GM21447 (cell line): ENCODE results near the gene ZBTB20.
"Not testable (repeated sequence)": the region's sequence is repeated elsewhere in the genome, so short reads cannot be mapped to it uniquely, and the experiment has no call there.

Source experiments
- ATAC-seq: cut with Tn5 transposase; IDR thresholded peaks from one replicate; pipeline ENCODE4 v1.9.1; 2021; ENCODE audit not compliant: unreplicated experiment

The ZBTB20 gene

GRCh38 chr3:115146418-115147328, at the start of gene ZBTB20:
TSS of gene ZBTB20 (minus strand) at chr3:115147288.
- ATAC-seq, result peak; percentile 23

GRCh38 chr3:115194476-115194875, 47.4 kb upstream of the ZBTB20 start:
- no peak for ATAC-seq

- no peak for ATAC-seq
Observed at GRCh38 chr3:115190747-115191146, 43.7 kb upstream of the ZBTB20 start.

GRCh38 chr3:115187149-115187757, 40.2 kb upstream of the ZBTB20 start:
- ATAC-seq, result peak; percentile 100

GRCh38 chr3:115186351-115187148, 39.5 kb upstream of the ZBTB20 start:
- ATAC-seq, result peak; percentile 23

- ATAC-seq, result not testable (repeated sequence)
Observed at GRCh38 chr3:115184859-115185572, 37.9 kb upstream of the ZBTB20 start.

- not testable (repeated sequence) for ATAC-seq
Observed at GRCh38 chr3:115178930-115179329, 31.8 kb upstream of the ZBTB20 start.

- no peak for ATAC-seq
Observed at GRCh38 chr3:115169808-115170207, 22.7 kb upstream of the ZBTB20 start.

GRCh38 chr3:115165701-115166100, 18.6 kb upstream of the ZBTB20 start:
- ATAC-seq, result no peak

- no peak for ATAC-seq
Observed at GRCh38 chr3:115165266-115165665, 18.2 kb upstream of the ZBTB20 start.

GRCh38 chr3:115164374-115165221, 17.5 kb upstream of the ZBTB20 start:
- no peak for ATAC-seq

- ATAC-seq, result no peak
Observed at GRCh38 chr3:115162759-115163158, 15.7 kb upstream of the ZBTB20 start.

GRCh38 chr3:115161866-115162265, 14.8 kb upstream of the ZBTB20 start:
- ATAC-seq, result no peak

GRCh38 chr3:115161168-115161834, 14.2 kb upstream of the ZBTB20 start:
- ATAC-seq, result no peak

- ATAC-seq, result peak; percentile 100
Observed at GRCh38 chr3:115160295-115160694, 13.2 kb upstream of the ZBTB20 start.

- ATAC-seq, result no peak
Observed at GRCh38 chr3:115156046-115156654, 9.1 kb upstream of the ZBTB20 start.

- ATAC-seq, result no peak
Observed at GRCh38 chr3:115154611-115155010, 7.5 kb upstream of the ZBTB20 start.

GRCh38 chr3:115151921-115152320, 4.8 kb upstream of the ZBTB20 start:
- ATAC-seq, result no peak
